GM21447 (cell line): Measurements from ENCODE around the gene SEMA4D.
A peak's percentile ranks its signal among the peaks of the same experiment; 100 is the strongest.
"Not testable (repeated sequence)": the region's sequence is repeated elsewhere in the genome, so short reads cannot be mapped to it uniquely, and the experiment has no call there.

Source experiments
- ATAC-seq: cut with Tn5 transposase; IDR thresholded peaks from one replicate; pipeline ENCODE4 v1.9.1; 2021; ENCODE audit not compliant: unreplicated experiment

SEMA4D gene

DNA sequence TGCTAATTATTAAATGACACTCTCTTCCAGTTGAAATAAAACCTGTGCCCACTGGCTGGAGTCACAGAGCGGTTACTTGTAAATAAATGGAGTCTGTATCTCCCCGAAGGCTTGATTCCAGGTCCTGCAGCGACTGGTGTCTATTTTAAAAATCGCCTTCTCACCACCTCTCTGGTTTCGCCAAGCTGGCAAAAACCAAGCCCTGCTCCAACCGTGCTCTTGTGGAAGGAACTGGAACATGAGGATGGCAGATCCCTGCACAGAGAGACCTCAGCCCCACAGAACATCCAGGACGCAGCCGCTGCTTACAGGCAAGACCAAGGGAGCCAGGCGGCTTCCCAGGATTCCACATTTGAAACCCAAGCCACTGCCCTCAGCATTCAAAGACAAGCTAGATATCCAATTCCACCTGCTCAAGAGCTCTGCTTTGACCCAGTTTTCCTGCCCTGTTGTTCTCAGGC, 15.0 kb downstream of the SEMA4D start:
- ATAC-seq = no peak

DNA sequence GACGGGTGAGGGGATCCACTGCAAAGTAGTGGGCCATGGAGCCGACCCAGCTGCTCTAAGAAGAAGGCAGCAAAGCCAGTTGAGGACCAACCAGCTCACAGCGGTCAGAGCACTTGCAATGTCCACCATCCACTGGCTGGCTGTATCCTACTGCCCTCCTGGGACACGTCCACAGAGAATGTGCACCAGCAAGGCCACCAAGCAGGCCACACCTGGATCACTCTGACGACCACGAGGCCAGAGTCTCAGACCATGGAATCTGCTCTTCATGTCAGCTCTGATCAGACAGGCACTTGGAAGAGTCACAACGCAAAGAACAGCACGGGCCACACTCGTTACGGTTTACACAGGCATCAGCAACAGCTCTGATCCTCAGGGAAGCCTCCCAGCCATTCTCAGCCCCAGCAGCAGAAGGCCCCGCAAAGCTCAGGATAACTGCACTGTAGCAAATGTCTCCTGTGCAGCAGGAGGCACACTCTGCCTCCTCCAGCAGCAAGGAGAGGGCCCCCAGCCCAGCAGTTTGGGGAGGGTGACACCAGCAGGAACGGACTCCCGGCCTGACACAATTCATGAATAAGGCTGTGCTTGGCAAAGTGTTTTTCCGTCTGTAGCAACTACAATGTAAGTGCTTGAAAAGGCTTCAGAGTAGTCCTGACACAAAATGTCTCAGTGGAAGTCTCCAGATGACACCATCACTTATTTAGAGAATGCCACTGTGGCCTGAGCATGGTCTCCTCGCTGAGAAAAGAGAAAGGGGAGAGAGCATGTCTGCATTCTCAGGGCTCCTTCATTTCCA, 15.7 kb downstream of the SEMA4D start:
- no peak for ATAC-seq

DNA sequence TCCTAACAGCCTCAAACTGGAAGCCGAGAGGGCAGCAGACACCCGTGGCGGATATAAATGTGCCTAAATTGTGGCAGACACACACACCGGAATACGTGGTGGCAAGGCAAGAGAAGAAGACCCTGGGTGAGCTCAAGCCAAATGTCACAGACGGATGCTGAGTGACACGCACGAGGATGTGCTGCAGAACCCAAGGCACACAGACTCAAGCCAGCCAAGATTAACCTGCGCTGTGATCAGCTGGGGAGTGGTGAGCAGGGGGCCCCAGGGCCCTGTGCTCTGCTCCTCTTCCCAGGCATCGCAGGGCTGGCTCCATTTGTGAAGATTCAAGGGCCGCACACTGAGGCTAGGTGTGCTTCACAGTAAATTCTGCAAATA, 16.4 kb downstream of the SEMA4D start:
- ATAC-seq = no peak

DNA sequence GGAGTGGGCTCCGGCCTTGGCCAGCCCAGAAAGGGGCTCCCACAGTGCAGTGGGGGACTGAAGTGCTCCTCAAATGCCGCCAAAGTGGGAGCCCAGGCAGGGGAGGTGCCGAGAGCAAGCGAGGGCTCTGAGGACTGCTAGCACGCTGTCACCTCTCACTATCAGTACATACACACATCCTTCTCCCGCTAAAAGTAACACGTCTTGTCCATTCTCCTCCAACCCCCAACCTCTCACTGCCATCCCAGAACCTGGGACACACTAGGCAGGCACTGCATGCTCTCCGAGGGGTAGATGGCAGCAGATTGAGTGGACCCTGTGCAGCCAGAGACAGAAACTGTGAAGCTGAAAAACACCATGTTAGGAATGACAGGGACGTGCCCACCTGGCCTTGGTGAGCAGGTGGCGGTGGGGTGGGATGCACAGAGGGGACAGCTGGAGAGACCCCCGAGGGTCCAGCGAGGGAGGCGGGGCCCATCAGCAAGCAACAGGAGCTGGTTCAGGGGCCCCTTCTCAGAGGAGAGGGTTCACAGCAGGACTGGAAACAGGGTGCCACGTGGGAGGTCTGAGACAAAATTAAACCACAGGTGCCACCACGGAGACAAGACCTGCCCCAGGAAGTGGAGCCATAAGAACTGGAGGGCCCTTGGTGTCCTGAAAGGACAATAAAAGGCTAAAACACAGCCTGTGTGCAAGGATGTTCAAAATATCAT, 16.9 kb downstream of the SEMA4D start:
- ATAC-seq = no peak

DNA sequence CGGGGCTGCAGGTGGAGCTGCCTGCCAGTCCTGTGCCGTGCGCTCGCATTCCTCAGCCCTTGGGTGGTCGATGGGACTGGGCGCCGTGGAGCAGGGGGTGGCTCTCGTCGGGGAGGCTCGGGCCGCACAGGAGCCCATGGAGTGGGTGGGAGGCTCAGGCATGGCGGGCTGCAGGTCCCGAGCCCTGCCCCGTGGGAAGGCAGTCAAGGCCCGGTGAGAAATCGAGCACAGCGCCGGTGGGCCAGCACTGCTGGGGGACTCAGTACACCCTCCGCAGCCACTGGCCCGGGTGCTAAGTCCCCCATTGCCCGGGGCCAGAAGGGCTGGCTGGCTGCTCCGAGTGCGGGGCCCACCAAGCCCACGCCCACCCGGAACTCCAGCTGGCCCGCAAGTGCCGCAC, 17.5 kb downstream of the SEMA4D start:
- not testable (repeated sequence) for ATAC-seq

DNA sequence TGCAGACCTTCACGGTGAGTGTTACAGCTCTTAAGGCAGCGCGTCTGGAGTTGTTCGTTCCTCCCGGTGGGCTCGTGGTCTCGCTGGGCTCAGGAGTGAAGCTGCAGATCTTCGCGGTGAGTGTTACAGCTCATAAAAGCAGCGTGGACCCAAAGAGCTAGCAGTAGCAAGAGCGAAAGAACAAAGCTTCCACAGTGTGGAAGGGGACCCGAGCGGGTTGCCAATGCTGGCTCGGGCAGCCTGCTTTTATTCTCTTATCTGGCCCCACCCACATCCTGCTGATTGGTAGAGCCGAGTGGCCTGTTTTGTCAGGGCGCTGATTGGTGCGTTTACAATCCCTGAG, 18.3 kb downstream of the SEMA4D start:
- ATAC-seq = not testable (repeated sequence)

DNA sequence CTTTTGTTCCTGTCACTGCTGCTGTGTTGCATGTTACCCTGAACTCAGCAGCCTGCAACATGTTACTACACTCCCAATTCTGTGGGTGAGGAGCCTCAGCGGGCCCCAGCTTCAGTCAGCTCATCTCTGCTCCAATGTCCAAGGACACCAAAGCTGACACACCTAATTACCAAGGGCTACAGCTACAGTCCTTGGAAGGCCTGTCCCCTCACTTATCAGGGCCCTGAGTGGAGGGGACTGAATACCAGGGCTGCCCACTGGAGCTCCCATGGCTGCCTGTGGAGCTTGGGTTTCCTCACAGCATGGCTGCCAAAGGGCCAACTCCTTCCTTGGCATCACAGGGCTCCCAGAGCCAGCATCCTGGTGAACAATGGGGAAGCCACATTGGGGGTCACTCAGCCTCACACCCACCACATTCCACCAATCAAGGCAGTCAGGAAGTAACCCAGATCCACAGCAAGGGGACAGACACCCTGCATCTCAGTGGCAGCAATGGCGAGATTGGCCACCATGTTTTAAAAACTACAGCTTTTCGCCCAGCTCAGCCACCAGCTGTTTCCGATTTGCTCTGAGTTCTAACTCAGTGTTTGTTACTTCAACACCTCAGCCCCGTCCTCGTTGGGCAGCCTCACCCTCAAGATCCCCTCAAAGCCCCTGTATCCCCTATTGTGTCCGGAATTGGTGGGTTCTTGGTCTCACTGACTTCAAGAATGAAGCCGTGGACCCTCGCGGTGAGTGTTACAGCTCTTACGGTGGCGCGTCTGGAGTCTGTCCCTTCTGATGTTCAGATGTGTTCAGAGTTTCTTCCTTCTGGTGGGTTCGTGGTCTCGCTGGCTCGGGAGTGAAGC, 18.9 kb downstream of the SEMA4D start:
- ATAC-seq = no peak

DNA sequence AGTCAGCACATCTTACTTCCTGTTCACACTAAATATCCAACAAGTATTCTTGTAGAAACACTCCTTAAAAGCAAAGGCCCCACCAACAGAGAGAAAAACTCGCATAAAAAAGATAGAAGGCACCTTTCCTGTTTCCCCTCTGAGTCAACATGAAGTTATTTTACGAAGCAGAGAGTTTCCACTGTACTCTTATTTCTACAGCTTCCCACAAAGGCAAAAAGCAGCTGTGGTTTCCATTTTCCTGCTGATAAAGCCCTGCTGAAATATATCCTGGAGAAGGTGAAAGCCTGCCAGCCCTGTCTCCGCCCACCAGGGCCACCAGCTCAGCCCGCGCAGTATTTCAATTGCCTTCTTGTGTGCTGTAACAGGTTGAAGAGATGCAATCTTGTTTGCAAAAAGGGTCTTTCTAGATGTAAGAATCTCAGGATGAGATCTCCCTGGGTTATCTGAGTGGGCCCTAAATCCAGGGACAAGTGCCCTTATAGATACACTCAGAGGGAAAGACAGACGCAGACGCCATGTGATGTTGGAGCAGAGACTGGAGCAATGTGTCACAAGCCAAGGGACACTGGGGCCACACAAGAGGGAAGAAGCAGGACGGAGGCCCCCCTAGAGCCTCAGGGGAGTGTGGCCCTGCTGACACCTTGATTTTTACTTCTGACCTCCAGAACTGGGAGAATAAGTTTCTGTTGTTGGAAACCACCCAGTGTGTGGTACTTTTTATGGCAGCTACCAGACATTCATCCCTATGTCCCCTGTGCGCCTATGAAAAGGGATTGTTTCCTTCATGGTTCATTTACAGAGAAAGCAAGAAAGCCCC, 19.9 kb downstream of the SEMA4D start:
- ATAC-seq = no peak

DNA sequence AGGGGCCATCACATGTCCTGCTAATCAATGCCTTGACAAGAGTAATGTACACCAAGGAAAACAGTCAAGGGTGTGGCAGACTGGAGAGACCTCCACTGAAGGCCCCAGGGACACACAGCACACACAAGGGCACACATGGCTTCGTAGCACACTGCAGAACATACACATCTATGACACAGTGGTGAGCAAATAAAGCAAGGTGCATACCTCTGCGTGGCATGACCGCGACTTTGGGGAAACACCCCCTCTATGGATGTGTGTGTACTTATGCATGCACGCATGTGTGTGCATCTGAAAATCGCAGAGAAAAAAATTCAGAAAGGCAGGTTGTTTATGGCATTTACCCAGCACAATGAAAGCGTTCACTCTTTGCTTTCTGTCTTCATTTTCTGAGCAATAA, 20.5 kb downstream of the SEMA4D start:
- ATAC-seq = no peak

DNA sequence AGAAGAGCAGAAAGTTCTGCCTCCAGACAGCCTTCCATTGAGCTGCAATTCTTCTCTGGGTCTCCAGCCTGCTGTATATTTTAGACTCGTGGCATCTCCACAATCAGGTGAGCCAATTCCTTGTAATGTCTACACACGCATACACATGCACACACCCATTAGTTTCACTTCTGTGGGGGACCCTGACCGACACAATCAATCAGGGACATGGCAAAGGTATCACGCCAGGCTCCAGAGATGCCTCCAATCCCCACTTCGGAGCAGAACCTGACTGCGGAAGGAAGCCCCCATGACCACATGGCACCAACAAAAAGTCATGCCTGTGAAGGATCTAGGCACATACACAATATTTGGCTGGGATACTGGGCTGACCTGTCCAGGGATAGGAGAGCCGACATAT, 21.4 kb downstream of the SEMA4D start:
- ATAC-seq = no peak

DNA sequence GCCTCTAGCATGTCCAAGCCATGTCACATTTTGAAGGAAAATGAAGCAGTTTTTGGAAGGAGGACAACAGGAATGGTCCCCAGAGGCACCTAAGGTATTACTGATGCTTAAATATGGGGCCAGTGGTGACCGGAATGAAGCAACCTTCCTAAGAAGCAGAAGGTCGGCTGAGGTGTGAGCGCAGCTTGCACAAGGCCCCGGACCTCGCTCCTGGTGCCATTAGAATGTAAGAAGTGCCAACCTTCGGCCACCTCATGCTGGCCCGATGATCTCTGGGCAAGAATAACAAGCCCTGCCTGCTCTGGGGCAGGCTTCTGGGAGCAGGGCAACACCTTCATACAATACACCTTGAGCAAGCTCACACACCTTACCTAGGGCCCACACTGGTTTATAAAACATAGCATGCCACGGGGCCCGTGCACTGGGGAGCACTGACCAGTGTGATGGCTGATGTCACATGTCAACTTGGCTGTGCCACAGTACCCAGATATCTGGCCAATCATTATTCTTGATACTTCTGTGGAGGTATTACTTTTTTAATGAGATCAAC, 21.9 kb downstream of the SEMA4D start:
- ATAC-seq = no peak

DNA sequence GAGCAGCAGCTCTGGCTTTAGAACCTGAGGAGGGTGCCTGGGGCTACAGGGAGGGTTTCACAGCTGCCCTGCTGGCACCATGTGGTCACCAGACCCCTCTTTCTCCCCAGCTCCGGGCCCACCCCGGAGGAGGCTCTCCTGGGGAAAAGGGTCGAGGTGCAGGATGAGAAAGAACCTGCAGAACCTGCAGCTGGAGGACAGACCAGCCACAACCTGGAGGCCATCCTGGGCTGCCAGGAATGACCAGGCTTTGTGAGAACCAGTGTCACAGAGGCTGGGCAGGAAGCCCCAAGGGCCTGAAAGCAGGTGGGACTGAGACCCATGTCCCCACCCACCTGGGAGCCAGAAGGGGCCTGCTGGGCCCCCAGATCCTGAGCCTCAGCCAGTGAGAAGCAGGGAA, 23.0 kb downstream of the SEMA4D start:
- no peak for ATAC-seq

DNA sequence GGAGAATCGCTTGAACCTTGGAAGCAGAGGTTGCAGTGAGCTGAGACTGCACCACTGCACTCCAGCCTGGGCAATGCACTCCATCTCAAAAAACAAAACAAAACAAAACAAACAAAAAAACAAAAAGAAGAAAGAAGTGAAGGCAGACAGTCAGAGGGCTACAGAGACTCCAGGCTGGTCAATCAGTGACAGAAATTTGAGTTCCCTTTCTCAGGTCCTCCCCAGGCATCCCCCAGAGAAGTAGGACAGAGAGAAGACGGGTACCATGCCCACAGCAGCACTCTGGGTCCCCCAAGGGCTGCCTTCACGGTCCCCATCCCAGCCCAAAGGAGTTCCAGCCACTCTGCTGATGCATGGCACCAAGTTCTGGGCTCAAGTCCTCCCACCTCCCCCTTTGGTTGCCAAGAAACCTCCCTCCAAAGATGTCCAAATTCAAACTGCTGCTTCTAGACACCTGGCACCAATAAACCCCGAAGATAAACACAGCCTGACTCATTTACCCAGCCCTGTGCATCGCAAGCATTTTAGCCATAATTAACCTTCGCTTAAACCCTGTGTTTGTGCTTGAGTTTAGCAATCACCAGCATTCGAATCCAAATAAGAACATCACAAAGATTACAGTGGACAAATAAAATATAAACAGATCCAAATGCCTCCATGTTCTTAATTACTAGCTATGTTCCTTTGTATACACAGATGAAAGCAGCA, 24.0 kb downstream of the SEMA4D start:
- ATAC-seq = peak; percentile 41

DNA sequence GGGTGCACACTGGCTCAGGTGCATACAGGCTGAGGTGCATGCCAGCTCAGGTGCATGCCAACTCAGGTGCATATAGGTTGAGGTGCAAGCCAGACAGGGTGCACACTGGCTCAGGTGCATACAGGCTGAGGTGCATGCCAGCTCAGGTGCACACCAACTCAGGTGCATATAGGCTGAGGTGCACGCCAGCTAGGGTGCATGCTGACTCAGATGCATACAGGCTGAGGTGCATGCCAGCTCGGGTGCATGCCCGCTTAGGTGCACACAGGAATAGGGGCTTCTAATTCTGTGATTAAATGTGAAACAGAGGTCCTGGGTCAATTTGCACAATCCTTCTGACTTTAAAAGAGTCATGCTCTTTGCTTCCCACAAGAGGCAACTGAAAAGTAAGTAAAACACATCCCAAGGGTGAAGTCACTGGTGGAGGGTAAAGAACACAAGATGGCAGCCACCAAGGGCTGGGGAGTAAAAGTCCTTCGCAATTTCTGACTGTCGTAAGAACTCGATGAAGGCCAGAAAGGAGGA, 26.1 kb downstream of the SEMA4D start:
- not testable (repeated sequence) for ATAC-seq

DNA sequence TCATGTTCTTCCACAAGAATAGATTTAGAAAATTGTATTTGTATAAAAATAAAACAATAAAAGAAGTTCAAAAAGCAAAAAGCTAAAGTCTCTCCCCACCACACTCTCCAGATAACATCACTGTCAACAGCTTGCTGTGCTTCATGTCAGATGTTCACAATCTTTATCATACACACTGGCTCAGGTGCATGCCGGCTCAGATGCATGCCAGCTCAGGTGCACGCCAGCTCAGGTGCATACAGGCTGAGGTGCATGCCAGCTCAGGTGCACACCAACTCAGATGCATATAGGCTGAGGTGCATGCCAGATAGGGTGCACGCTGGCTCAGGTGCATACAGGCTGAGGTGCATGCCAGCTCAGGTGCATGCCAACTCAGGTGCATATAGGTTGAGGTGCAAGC, 26.5 kb downstream of the SEMA4D start:
- ATAC-seq = no peak

DNA sequence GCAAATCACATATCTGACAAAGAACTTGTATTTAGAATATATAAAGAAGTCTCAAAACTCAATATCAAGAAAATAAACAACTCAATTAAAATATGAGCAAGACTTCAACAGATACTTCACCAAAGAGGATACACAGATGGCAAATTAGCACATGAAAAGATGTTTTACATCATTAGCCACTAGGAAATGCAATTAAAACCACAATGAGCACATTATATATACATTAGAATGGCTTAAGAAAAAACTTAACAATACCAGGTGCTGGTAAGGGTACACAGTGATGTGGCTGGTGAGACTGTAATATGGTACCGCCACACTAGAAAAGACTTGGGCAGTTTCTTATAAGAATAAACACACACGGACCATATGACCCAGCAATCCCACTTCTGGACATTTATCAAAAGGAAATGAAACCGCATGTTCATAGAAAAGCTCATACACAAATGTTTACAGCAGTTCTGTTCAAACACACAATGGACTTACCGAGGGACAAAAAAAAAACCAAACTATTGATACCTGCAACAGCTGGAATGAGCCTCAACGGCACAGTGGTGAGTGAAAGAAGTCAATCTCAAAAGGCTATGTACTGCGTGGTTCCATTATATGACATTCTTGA, 27.6 kb downstream of the SEMA4D start:
- no peak for ATAC-seq

DNA sequence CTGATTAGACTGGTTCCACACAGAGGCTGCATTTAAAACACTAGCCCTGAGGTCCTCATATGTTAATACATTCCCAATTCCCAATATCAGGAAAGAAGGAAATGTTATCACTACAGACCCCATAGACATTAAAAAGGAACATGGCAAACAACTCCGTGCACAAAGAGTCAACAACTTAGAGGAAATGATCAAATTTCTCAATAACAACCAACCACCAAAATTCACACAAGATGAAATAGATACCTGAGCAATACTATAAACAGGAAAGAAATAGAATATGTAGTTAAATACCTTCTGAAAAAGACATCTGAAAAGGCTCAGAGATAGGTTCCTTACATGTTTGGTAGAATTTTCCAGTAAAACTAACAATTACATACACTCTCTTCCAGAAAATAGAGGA, 28.9 kb downstream of the SEMA4D start:
- ATAC-seq = no peak

DNA sequence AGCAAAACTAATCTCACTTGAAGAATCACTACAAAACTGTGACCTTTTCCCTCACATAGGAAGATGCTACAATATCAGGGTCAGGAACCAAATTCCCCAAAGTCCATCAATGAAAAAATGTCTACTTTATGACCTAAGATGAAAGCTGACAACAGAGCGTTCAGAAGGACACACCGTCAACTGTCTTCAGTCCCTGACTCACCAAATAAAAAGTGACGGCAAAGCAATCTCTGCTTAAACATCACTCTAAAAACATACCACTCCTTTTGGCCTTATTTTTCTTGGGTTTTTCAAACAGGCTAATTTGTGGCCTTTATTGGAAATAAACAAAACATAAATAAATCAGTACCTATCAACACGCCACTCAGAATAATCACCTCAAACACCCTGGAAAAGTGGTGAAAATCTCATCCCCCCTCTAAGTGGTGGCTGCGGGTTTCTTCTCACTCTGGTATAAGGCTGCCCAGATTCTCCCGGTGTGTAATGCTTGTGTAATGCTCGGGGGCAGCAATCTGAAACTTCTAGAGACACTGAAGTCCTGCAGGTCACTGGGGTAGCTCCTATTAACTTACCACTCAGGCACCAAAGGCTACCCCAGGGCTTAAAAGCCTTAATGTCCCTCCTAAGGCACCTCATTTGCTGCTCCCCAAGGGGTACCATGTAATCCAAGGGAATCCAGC, 29.5 kb downstream of the SEMA4D start:
- no peak for ATAC-seq

DNA sequence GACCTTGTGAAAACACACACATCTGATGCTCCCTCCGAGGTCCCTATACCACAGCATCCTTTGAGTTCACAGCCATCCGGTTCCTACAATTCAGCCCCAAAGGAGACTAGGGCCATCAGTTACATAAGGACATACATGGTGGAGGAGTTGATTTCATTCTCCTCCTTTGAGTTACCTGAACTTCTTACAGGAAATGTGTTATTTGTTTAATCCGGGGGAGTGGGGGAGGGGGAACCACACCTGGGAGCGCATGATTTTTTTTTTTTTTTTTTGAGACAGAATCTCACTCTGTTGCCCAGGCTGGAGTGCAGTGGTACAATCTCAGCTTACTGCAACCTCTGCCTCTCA, 30.7 kb downstream of the SEMA4D start:
- ATAC-seq = peak; percentile 18
